K562 (cell line): ENCODE data around the gene NCKIPSD. TPM values are rescaled to one million over a fixed set of nuclear protein-coding genes. Genes with fewer than 3 reads are reported as not detected.

Experiments
- ATF1 ChIP-seq, 2 experiments: fragments of 450-650 bp in 1 of 2; IDR thresholded peaks; 2 replicates each; pipeline ENCODE4 v1.6.1; 2016; ENCODE audit warnings: missing compliant biosample characterization in 1 of 2, missing genetic modification characterization in 1 of 2
- BRF1 ChIP-seq: IDR thresholded peaks from 3 replicates; pipeline ENCODE4 v1.6.1; 2011; ENCODE audit warnings: borderline replicate concordance, mild to moderate bottlenecking; ENCODE audit not compliant: insufficient read length; ENCODE audit errors: extremely low read depth
- CEBPG ChIP-seq, 3 experiments: fragments of 200-800 bp in 1 of 3; sonication (Bioruptor generic) in 1 of 3; sonication (generic) in 1 of 3; formaldehyde crosslinking in 1 of 3; IDR thresholded peaks in 2 of 3; conservative IDR thresholded peaks in 1 of 3; 2 replicates each; pipeline versions ENCODE4 v1.6.1 to v1.8.0; 2016 to 2022; ENCODE audit warnings: missing compliant biosample characterization in 2 of 3, missing genetic modification characterization in 2 of 3, mild to moderate bottlenecking in 1 of 3, missing genetic modification reagents in 1 of 3
- ELF1 ChIP-seq: fragments of 200-800 bp; sonication (Bioruptor generic); IDR thresholded peaks from 2 replicates; pipeline ENCODE4 v1.6.1; 2016; ENCODE audit warnings: missing genetic modification characterization, missing compliant biosample characterization
- FOXM1 ChIP-seq, 2 experiments: fragments of 450-650 bp in 1 of 2; sonication (generic) in 1 of 2; formaldehyde crosslinking in 1 of 2; IDR thresholded peaks; 2 replicates each; pipeline versions ENCODE4 v1.6.1 to v1.9.0; 2017 to 2022; ENCODE audit warnings: low read depth in 2 of 2, mild to moderate bottlenecking in 2 of 2, missing genetic modification reagents in 1 of 2, moderate library complexity in 1 of 2
- GTF2F1 ChIP-seq: IDR thresholded peaks from 2 replicates; pipeline ENCODE4 v1.6.1; 2011; ENCODE audit warnings: low read depth, low read length, improper control_type of control experiment
- HDAC2 ChIP-seq: fragments of 450-650 bp; IDR thresholded peaks from 2 replicates; pipeline ENCODE4 v1.6.1; 2016; ENCODE audit warnings: mild to moderate bottlenecking
- HMGXB4 ChIP-seq: sonication (generic); formaldehyde crosslinking; IDR thresholded peaks from 2 replicates; pipeline ENCODE4 v1.8.1; 2023; ENCODE audit warnings: mild to moderate bottlenecking, missing genetic modification reagents
- MED1 ChIP-seq: sonication (generic); formaldehyde crosslinking; IDR thresholded peaks from 2 replicates; pipeline ENCODE4 v1.8.1; 2023; ENCODE audit warnings: missing genetic modification reagents, borderline replicate concordance
- MEF2A ChIP-seq: IDR thresholded peaks from 2 replicates; pipeline ENCODE4 v1.6.1; 2011; ENCODE audit warnings: low read depth, mild to moderate bottlenecking, low read length, moderate library complexity; ENCODE audit not compliant: control insufficient read depth
- MEF2D ChIP-seq: conservative IDR thresholded peaks from 2 replicates; pipeline ENCODE4 v1.6.1; 2016; ENCODE audit warnings: low read depth, missing genetic modification characterization, missing compliant biosample characterization
- MTA2 ChIP-seq: fragments of 450-650 bp; IDR thresholded peaks from 2 replicates; pipeline ENCODE4 v1.6.1; 2016; ENCODE audit warnings: low read depth
- NR3C1 ChIP-seq: sonication (generic); formaldehyde crosslinking; IDR thresholded peaks from 2 replicates; pipeline ENCODE4 v1.8.1; 2022; ENCODE audit warnings: missing genetic modification reagents
- OTX1 ChIP-seq: fragments of 450-650 bp; formaldehyde crosslinking; IDR thresholded peaks from 2 replicates; pipeline ENCODE4 v1.4.0; 2022; ENCODE audit warnings: mild to moderate bottlenecking
- PHF20 ChIP-seq: fragments of 450-650 bp; IDR thresholded peaks from 2 replicates; pipeline ENCODE4 v1.6.1; 2018; ENCODE audit not compliant: partially characterized antibody
- PKNOX1 ChIP-seq: fragments of 450-650 bp; IDR thresholded peaks from 2 replicates; pipeline ENCODE4 v1.6.1; 2016
- RB1 ChIP-seq: fragments of 450-650 bp; IDR thresholded peaks from 2 replicates; pipeline ENCODE4 v1.6.1; 2017; ENCODE audit warnings: low read depth, mild to moderate bottlenecking
- RFX7 ChIP-seq: fragments of 250-450 bp; sonication (Bioruptor Pico); IDR thresholded peaks from 2 replicates; pipeline ENCODE4 v1.5.1; 2021; ENCODE audit warnings: mild to moderate bottlenecking
- SMAD1 ChIP-seq: fragments of 150-350 bp; IDR thresholded peaks from 2 replicates; pipeline ENCODE4 v1.6.1; 2014; ENCODE audit warnings: low read length, low read depth; ENCODE audit not compliant: partially characterized antibody
- TAF9B ChIP-seq: fragments of 450-650 bp; IDR thresholded peaks from 2 replicates; pipeline ENCODE4 v1.6.1; 2018; ENCODE audit warnings: mild to moderate bottlenecking; ENCODE audit not compliant: partially characterized antibody
- TEAD4 ChIP-seq, 2 experiments: sonication (generic) in 1 of 2; formaldehyde crosslinking in 1 of 2; IDR thresholded peaks; 2 replicates each; pipeline versions ENCODE4 v1.6.1 to v1.8.0; 2012 to 2022; ENCODE audit warnings: borderline replicate concordance in 1 of 2, inconsistent platforms in 1 of 2, low read length in 1 of 2, mild to moderate bottlenecking in 1 of 2, missing genetic modification reagents in 1 of 2
- XRCC3 ChIP-seq: fragments of 450-650 bp; IDR thresholded peaks from 2 replicates; pipeline ENCODE4 v1.6.1; 2017; ENCODE audit warnings: mild to moderate bottlenecking, moderate library complexity
- ZBTB26 ChIP-seq: fragments of 450-650 bp; formaldehyde crosslinking; IDR thresholded peaks from 2 replicates; pipeline ENCODE4 v1.4.0; 2022; ENCODE audit warnings: missing genetic modification characterization
- ZNF3 ChIP-seq: fragments of 250-450 bp; sonication (Bioruptor Pico); IDR thresholded peaks from 2 replicates; pipeline ENCODE4 v1.5.0; 2021; ENCODE audit warnings: mild to moderate bottlenecking, moderate library complexity
- ZNF444 ChIP-seq: fragments of 250-450 bp; sonication (Bioruptor Pico); IDR thresholded peaks from 2 replicates; pipeline ENCODE4 v1.4.0; 2020; ENCODE audit warnings: mild to moderate bottlenecking, moderate library complexity
- polyA plus RNA-seq, 8 experiments: library from polyadenylated mRNA; depleted of rRNA in 4 of 8; stranded (reverse) in 5 of 8; unstranded in 3 of 8; fragments of >200 nt; fragmentation: Nextera tagmentation in 2 of 8; fragmentation: Illumina TruSeq in 1 of 8; extraction: Ambion mirVana in 2 of 8; extraction: Trizol in 1 of 8; gene quantifications; 2 replicates each; pipeline versions ENCODE4 v1.2.1 to v1.2.3, GENCODE V29; 2011 to 2014; ENCODE audit warnings: inconsistent platforms in 1 of 8, missing spikeins in 1 of 8
- total RNA-seq, 7 experiments: library from RNA; depleted of rRNA in 6 of 7; stranded (reverse); fragments of >200 nt in 6 of 7; fragmentation: Illumina TruSeq in 2 of 7; extraction: Trizol in 2 of 7; gene quantifications; 2 replicates each; pipeline versions ENCODE4 v1.2.1 to v1.2.3, GENCODE V29; 2011 to 2021; ENCODE audit warnings: low replicate concordance in 1 of 7

The NCKIPSD gene
- total and polyA plus RNA-seq, 9 of the 15 experiments (the other 6 are each of a cell fraction or from before 2014, with no cell fraction given), result 0.49 to 24.4 (median 12.3) TPM

GRCh38 chr3:48716982-48717746, 31.4 kb upstream of the NCKIPSD start, which contains the start of gene IP6K2 (continued):
- TF ChIP-seq HMGXB4 (CRISPR knock-in tag) (no peak), ZNF444 (CRISPR knock-in tag) (no peak), MED1 (no peak), TEAD4 (IDR thresholded peaks at IDR 0.05; ENCODE audit: low read length) (0 out of 2 replicates have a peak, but pooled peaks have one; percentile 8), TEAD4 (CRISPR knock-in tag; IDR thresholded peaks at IDR 0.05; ENCODE audit: borderline replicate concordance) (no peak), SMAD1 (no peak), ZBTB26 (CRISPR knock-in tag) (0 out of 2 replicates have a peak, but pooled peaks have one; percentile 33), ATF1 (CRISPR knock-in tag; IDR thresholded peaks at IDR 0.05) (no peak), ATF1 (tag; IDR thresholded peaks at IDR 0.05) (peak; percentile 40; the same call in 1 of the 2 replicates), HDAC2 (no peak), OTX1 (CRISPR knock-in tag) (no peak), FOXM1 (IDR thresholded peaks at IDR 0.05; ENCODE audit: low read depth) (peak; percentile 70), FOXM1 (CRISPR knock-in tag; IDR thresholded peaks at IDR 0.05; ENCODE audit: low read depth) (no peak), XRCC3 (no peak), PKNOX1 (peak; percentile 78), MEF2D (no peak), MEF2A (no peak), BRF1 (no peak), GTF2F1 (peak; percentile 48; the same call in 1 of the 2 replicates), CEBPG (CRISPR knock-in tag; IDR thresholded peaks at IDR 0.05) (no peak), CEBPG (tag; conservative IDR thresholded peaks at IDR 0.05 in 1 of 2, IDR thresholded peaks at IDR 0.05 in 1 of 2) (no peak), PHF20 (peak; percentile 46), NR3C1 (CRISPR knock-in tag) (no peak), RFX7 (CRISPR knock-in tag) (no peak), MTA2 (no peak), TAF9B (peak; percentile 41), RB1 (no peak), ELF1 (tag) (peak; percentile 84), ZNF3 (CRISPR knock-in tag) (no peak)
